Fibroblast of lung (primary cell): ENCODE data around the gene TGM6.

Experiments used
- EZH2 ChIP-seq: IDR thresholded peaks from 2 replicates; pipeline ENCODE4 v1.5.1; 2012; ENCODE audit warnings: low read length, control low read depth, mild to moderate bottlenecking; ENCODE audit errors: missing control alignments
- TF ChIP-seq, protein P1 (sequence below), 2 donors: IDR thresholded peaks in 1 of 2; conservative IDR thresholded peaks in 1 of 2; 1 replicate in 1 of 2; 2 replicates in 1 of 2; pipeline ENCODE4 v1.5.1; 2011 to 2012; ENCODE audit warnings: low read length in 2 of 2, control low read depth in 1 of 2, inconsistent platforms in 1 of 2, low read depth in 1 of 2, mild to moderate bottlenecking in 1 of 2

GRCh38 chr20:2333821-2334220, 46.9 kb upstream of the TGM6 start:
- TF ChIP-seq, protein P1, sequence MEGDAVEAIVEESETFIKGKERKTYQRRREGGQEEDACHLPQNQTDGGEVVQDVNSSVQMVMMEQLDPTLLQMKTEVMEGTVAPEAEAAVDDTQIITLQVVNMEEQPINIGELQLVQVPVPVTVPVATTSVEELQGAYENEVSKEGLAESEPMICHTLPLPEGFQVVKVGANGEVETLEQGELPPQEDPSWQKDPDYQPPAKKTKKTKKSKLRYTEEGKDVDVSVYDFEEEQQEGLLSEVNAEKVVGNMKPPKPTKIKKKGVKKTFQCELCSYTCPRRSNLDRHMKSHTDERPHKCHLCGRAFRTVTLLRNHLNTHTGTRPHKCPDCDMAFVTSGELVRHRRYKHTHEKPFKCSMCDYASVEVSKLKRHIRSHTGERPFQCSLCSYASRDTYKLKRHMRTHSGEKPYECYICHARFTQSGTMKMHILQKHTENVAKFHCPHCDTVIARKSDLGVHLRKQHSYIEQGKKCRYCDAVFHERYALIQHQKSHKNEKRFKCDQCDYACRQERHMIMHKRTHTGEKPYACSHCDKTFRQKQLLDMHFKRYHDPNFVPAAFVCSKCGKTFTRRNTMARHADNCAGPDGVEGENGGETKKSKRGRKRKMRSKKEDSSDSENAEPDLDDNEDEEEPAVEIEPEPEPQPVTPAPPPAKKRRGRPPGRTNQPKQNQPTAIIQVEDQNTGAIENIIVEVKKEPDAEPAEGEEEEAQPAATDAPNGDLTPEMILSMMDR (conservative IDR thresholded peaks at IDR 0.05 in 1 of 2, IDR thresholded peaks at IDR 0.05 in 1 of 2; ENCODE audit: low read depth in 1 of 2, low read length in 2 of 2) = no peak
- TF ChIP-seq EZH2 = no peak
